Measurements from ENCODE around the gene IFFO2. TPM values are rescaled to one million over a fixed set of nuclear protein-coding genes. Genes with fewer than 3 reads are reported as not detected.

Gene IFFO2
- total RNA-seq, 3 donors from 2014 or later, result 5.8 to 35.3 (median 34.4) TPM

GRCh38 chr1:18927082-18927653, 29.3 kb downstream of the IFFO2 start:
- intact Hi-C loops (cut with DNase I; ENCODE audit: low total_unique reads), result loop anchor here (5.0 kb wide), 1 partner anchor 1245 kb away; no protein-coding TSS in a partner anchor

GRCh38 chr1:18926315-18927081, 30.0 kb downstream of the IFFO2 start:
- no peak for TF ChIP-seq CTCF (IDR thresholded peaks at IDR 0.05)
- no peak for TF ChIP-seq POLR2A (IDR thresholded peaks at IDR 0.05)
- TF ChIP-seq POLR2AphosphoS5 (IDR thresholded peaks at IDR 0.05), result no peak
- no peaks in the 10 kb centered on the region for H3K27me3 ChIP-seq
- intact Hi-C loops (cut with DNase I; ENCODE audit: low total_unique reads), result loop anchor here (5.0 kb wide), 1 partner anchor 1244 kb away; no protein-coding TSS in a partner anchor
- H3K27ac ChIP-seq, result peak overlapping the region; percentile 68 to 89
- DNase-seq (ENCODE audit: low spot score in 2 of 2), result peak in 1 of 2 donors; percentile 63
- H3K4me1 ChIP-seq, result peaks cover 25 to 33% of the 10 kb centered on the region in 2 donors
- H3K36me3 ChIP-seq, result no peaks in the 10 kb centered on the region
- H3K4me3 ChIP-seq, result peak overlapping the region in 2 of 3 donors; percentile 5 to 45
- H3K9me3 ChIP-seq, result no peaks in the 10 kb centered on the region

More at GRCh38 chr1:18927082-18927653, 29.3 kb downstream of the IFFO2 start:
- Histone ChIP-seq H3K27ac (peak overlapping the region; percentile 68 to 89), H3K27me3 (no peaks in the 10 kb centered on the region), H3K36me3 (no peaks in the 10 kb centered on the region), H3K4me3 (peak overlapping the region in 2 of 3 donors; percentile 5 to 45), H3K9me3 (no peaks in the 10 kb centered on the region), H3K4me1 (peaks cover 23 to 33% of the 10 kb centered on the region in 2 donors)
- no peak for DNase-seq (ENCODE audit: low spot score in 2 of 2)
- TF ChIP-seq POLR2AphosphoS5 (IDR thresholded peaks at IDR 0.05) (no peak), POLR2A (IDR thresholded peaks at IDR 0.05) (no peak), CTCF (IDR thresholded peaks at IDR 0.05) (no peak)

GRCh38 chr1:18925279-18925678, 31.2 kb downstream of the IFFO2 start:
- Histone ChIP-seq H3K36me3 (no peaks in the 10 kb centered on the region), H3K27ac (peak overlapping the region in 1 of 2 donors; percentile 81), H3K4me1 (peaks cover 25 to 33% of the 10 kb centered on the region in 2 donors), H3K27me3 (no peaks in the 10 kb centered on the region), H3K4me3 (no peak overlapping the region), H3K9me3 (no peaks in the 10 kb centered on the region)
- intact Hi-C loops (cut with DNase I; ENCODE audit: low total_unique reads), result loop anchor here (5.0 kb wide), 1 partner anchor 1243 kb away; no protein-coding TSS in a partner anchor
- no peak for TF ChIP-seq POLR2A (IDR thresholded peaks at IDR 0.05)
- no peak for TF ChIP-seq POLR2AphosphoS5 (IDR thresholded peaks at IDR 0.05)
- TF ChIP-seq CTCF (IDR thresholded peaks at IDR 0.05), result no peak
- DNase-seq (ENCODE audit: low spot score in 2 of 2), result no peak

- TF ChIP-seq POLR2A (IDR thresholded peaks at IDR 0.05), result no peak
- TF ChIP-seq CTCF (IDR thresholded peaks at IDR 0.05), result no peak
- TF ChIP-seq POLR2AphosphoS5 (IDR thresholded peaks at IDR 0.05), result no peak
- intact Hi-C loops (cut with DNase I; ENCODE audit: low total_unique reads), result no loop called here
Observed at GRCh38 chr1:18924221-18924691, 32.2 kb downstream of the IFFO2 start.

More at GRCh38 chr1:18924221-18924691, 32.2 kb downstream of the IFFO2 start:
- no peaks in the 10 kb centered on the region for H3K9me3 ChIP-seq
- peak overlapping the region; percentile 81 to 82 for H3K27ac ChIP-seq
- H3K4me3 ChIP-seq, result peak overlapping the region in 1 of 3 donors; percentile 38
- H3K4me1 ChIP-seq, result peaks cover 25 to 33% of the 10 kb centered on the region in 2 donors
- H3K36me3 ChIP-seq, result no peaks in the 10 kb centered on the region
- no peak for DNase-seq (ENCODE audit: low spot score in 2 of 2)
- no peaks in the 10 kb centered on the region for H3K27me3 ChIP-seq
